ENCODE data around the gene MUC13.

- TF ChIP-seq, protein P1, sequence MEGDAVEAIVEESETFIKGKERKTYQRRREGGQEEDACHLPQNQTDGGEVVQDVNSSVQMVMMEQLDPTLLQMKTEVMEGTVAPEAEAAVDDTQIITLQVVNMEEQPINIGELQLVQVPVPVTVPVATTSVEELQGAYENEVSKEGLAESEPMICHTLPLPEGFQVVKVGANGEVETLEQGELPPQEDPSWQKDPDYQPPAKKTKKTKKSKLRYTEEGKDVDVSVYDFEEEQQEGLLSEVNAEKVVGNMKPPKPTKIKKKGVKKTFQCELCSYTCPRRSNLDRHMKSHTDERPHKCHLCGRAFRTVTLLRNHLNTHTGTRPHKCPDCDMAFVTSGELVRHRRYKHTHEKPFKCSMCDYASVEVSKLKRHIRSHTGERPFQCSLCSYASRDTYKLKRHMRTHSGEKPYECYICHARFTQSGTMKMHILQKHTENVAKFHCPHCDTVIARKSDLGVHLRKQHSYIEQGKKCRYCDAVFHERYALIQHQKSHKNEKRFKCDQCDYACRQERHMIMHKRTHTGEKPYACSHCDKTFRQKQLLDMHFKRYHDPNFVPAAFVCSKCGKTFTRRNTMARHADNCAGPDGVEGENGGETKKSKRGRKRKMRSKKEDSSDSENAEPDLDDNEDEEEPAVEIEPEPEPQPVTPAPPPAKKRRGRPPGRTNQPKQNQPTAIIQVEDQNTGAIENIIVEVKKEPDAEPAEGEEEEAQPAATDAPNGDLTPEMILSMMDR (IDR thresholded peaks at IDR 0.05), result no peak
- no peak for TF ChIP-seq EZH2 (IDR thresholded peaks at IDR 0.05)
Measured at GRCh38 chr3:124916837-124917409, 17.6 kb downstream of the MUC13 start.

Measured in neural progenitor cell (in vitro differentiated cells).